ENCODE results near the gene CHADL.
"Not testable (repeated sequence)": the region's sequence is repeated elsewhere in the genome, so short reads cannot be mapped to it uniquely, and the experiment has no call there.

The CHADL gene

GRCh38 chr22:41184679-41185078 lies 56.1 kb downstream of the CHADL start:
- no peak overlapping the region for H3K9ac ChIP-seq
- TF ChIP-seq CTCF (IDR thresholded peaks at IDR 0.05) = no peak
- H2AFZ ChIP-seq = no peak overlapping the region
- no peaks in the 10 kb centered on the region for H3K9me3 ChIP-seq (ENCODE audit: control insufficient read depth, low read length)
- H3K79me2 ChIP-seq = no peaks in the 10 kb centered on the region
- no peaks in the 10 kb centered on the region for H3K4me1 ChIP-seq
- no peaks in the 10 kb centered on the region for H3K36me3 ChIP-seq (ENCODE audit: control insufficient read depth, insufficient read depth, low read length)
- H3K4me3 ChIP-seq (ENCODE audit: low read depth, low read length) = no peak overlapping the region
- no peak overlapping the region for H3K4me2 ChIP-seq (ENCODE audit: low read length)
- H3K27ac ChIP-seq = no peak overlapping the region
- no peaks in the 10 kb centered on the region for H3K27me3 ChIP-seq (ENCODE audit: control insufficient read depth, insufficient read depth, low read length)

GRCh38 chr22:41181349-41182241 lies 59.1 kb downstream of the CHADL start:
- H3K27ac ChIP-seq = no peak overlapping the region

GRCh38 chr22:41180926-41181325 lies 59.8 kb downstream of the CHADL start:
- Histone ChIP-seq H3K9me3 (ENCODE audit: control insufficient read depth, low read length) (no peaks in the 10 kb centered on the region), H3K27me3 (ENCODE audit: control insufficient read depth, insufficient read depth, low read length) (no peaks in the 10 kb centered on the region), H2AFZ (no peak overlapping the region), H3K4me2 (ENCODE audit: low read length) (no peak overlapping the region), H3K27ac (no peak overlapping the region), H3K36me3 (ENCODE audit: control insufficient read depth, insufficient read depth, low read length) (no peaks in the 10 kb centered on the region), H3K4me3 (ENCODE audit: low read depth, low read length) (no peak overlapping the region), H3K79me2 (no peaks in the 10 kb centered on the region), H3K4me1 (no peaks in the 10 kb centered on the region), H3K9ac (no peak overlapping the region)
- no peak for TF ChIP-seq CTCF (IDR thresholded peaks at IDR 0.05)

More at GRCh38 chr22:41181349-41182241, 59.1 kb downstream of the CHADL start:
- Histone ChIP-seq H3K9me3 (ENCODE audit: control insufficient read depth, low read length) (no peaks in the 10 kb centered on the region), H3K36me3 (ENCODE audit: control insufficient read depth, insufficient read depth, low read length) (no peaks in the 10 kb centered on the region), H3K4me1 (no peaks in the 10 kb centered on the region), H3K4me2 (ENCODE audit: low read length) (no peak overlapping the region), H2AFZ (no peak overlapping the region), H3K79me2 (no peaks in the 10 kb centered on the region), H3K4me3 (ENCODE audit: low read depth, low read length) (no peak overlapping the region), H3K9ac (no peak overlapping the region), H3K27me3 (ENCODE audit: control insufficient read depth, insufficient read depth, low read length) (no peaks in the 10 kb centered on the region)
- no peak for TF ChIP-seq CTCF (IDR thresholded peaks at IDR 0.05)

- not testable (repeated sequence) for H3K36me3 ChIP-seq (ENCODE audit: control insufficient read depth, insufficient read depth, low read length); H3K27ac ChIP-seq; H3K4me3 ChIP-seq (ENCODE audit: low read depth, low read length); H3K9ac ChIP-seq; H3K27me3 ChIP-seq (ENCODE audit: control insufficient read depth, insufficient read depth, low read length); H3K4me1 ChIP-seq; H3K79me2 ChIP-seq; H3K9me3 ChIP-seq (ENCODE audit: control insufficient read depth, low read length); H2AFZ ChIP-seq; H3K4me2 ChIP-seq (ENCODE audit: low read length)
Observed at GRCh38 chr22:41180362-41180761, 60.4 kb downstream of the CHADL start.
